ENCODE measurements around the gene KBTBD4.

- TF ChIP-seq CTCF (IDR thresholded peaks at IDR 0.05 in 2 of 3, conservative IDR thresholded peaks at IDR 0.05 in 1 of 3; ENCODE audit: borderline replicate concordance in 1 of 3, insufficient read depth in 1 of 3, low read depth in 2 of 3, low read length in 2 of 3) (no peak), REST (IDR thresholded peaks at IDR 0.05; ENCODE audit: low read depth) (no peak), YY1 (IDR thresholded peaks at IDR 0.05; ENCODE audit: extremely low read depth, insufficient replicate concordance, low read depth, low read length) (no peak), ATF3 (IDR thresholded peaks at IDR 0.05) (no peak)
These were observed 54.4 kb downstream of the KBTBD4 start for GRCh38 chr11:47524291-47524874.

All from HCT116 (cell line).